GM12801 (cell line): ENCODE measurements around the gene SLC25A51.

Experiments
- TF ChIP-seq, protein P1 (sequence below): IDR thresholded peaks from one replicate; pipeline ENCODE4 v1.5.1; 2011; ENCODE audit warnings: control low read depth; ENCODE audit not compliant: insufficient read length; ENCODE audit errors: extremely low read depth

SLC25A51 gene

DNA sequence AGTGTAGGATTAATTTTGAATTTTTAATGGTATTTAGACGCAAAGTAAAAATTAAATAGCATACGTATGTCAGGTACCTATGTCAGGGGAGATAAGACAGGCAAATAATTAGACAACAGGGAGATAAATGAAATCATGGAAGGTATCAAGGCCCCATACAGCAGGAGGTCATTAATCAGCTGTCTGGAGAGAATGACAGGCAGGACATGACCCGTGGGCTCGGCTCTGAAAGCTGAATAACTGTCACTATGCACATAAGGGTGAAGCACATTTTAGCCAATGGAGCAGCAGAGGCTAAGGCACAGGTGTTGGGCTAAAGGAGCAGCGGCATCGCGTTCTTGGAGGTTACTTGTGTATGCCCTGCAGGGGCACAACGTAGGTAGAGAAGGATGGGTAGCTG lies 11.9 kb downstream of the SLC25A51 start:
- TF ChIP-seq, protein P1, sequence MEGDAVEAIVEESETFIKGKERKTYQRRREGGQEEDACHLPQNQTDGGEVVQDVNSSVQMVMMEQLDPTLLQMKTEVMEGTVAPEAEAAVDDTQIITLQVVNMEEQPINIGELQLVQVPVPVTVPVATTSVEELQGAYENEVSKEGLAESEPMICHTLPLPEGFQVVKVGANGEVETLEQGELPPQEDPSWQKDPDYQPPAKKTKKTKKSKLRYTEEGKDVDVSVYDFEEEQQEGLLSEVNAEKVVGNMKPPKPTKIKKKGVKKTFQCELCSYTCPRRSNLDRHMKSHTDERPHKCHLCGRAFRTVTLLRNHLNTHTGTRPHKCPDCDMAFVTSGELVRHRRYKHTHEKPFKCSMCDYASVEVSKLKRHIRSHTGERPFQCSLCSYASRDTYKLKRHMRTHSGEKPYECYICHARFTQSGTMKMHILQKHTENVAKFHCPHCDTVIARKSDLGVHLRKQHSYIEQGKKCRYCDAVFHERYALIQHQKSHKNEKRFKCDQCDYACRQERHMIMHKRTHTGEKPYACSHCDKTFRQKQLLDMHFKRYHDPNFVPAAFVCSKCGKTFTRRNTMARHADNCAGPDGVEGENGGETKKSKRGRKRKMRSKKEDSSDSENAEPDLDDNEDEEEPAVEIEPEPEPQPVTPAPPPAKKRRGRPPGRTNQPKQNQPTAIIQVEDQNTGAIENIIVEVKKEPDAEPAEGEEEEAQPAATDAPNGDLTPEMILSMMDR: no peak

DNA sequence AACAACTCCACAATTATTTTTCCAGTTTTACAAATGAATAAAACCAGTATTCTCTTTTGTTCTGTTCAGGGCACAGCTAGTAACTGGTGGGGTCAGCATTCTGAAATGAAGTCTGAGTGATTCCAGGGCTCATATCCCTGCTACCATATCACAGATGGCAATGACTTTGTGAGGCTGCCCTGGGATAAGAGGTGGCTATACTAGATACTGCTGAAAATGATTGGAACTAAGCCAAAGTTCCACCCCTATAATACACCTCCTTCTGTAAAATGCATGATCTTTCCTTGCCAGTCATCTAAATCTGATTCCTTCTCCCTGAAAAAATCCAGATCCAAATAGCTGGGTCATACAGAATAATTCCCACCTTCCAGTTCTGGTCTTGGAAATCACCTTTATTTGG lies 14.4 kb downstream of the SLC25A51 start:
- TF ChIP-seq, protein P1: no peak

DNA sequence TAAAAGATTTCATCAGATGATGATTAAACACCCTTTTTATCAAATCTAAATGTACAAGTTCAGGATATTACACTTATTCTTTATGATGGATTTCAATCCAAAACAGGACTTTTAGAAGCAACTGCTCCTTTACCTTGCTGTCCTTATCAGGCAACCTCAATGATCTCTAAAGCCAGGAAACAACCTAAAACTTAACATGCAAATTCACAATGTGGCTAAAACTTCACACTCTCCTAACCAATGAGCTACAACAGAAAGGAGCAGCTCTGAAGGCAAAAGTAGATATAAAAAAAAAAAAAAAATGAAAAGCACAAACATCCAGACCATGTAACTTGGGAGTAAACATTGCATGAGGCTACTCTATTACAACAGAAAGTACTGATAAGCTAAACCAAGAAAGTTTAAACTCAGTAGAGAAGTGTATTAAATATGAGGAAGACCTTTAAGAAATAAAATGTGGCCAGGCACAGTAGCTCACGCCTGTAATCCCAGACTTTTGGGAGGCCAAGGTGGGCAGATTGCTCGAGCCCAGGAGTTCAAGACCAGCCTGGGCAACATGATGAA lies 22.9 kb downstream of the SLC25A51 start:
- TF ChIP-seq, protein P1: no peak

DNA sequence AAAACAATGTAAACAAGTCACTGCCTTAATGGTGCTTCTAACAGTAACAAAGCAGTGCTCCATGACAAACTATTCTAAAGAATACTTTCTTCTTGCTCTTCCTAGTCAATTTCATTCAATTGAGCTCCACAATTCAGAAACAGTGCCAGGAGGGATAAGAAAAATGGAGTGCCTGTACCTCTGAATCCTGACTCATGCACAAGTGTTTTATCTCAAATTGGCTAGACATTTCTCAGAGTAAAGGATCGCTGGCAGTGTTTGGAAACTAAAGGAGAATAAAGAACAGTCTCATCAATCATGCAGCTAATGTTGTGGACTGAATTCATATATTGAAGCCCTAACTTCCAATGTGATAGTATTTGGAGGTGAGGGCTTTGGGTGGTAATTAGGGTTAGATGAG lies 27.6 kb downstream of the SLC25A51 start:
- TF ChIP-seq, protein P1: no peak

DNA sequence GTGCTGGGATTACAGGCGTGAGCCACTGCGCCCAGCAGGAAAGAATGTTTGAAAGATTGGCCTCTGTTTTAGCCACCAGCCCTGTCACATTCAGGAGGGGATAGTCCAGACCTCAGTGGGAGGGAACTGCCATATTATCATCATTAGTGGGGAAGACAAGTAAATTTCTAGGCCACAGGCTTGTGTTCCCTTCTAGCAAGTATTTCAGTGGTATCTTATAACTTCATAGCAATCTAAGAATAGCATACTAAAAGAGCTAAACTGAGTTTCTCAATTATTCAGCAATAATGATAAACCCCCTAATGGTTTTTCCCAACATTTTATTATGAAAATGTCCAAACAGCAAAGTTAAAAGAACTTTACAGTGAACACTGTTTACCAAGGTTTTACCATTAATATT lies 30.0 kb downstream of the SLC25A51 start:
- TF ChIP-seq, protein P1: no peak

DNA sequence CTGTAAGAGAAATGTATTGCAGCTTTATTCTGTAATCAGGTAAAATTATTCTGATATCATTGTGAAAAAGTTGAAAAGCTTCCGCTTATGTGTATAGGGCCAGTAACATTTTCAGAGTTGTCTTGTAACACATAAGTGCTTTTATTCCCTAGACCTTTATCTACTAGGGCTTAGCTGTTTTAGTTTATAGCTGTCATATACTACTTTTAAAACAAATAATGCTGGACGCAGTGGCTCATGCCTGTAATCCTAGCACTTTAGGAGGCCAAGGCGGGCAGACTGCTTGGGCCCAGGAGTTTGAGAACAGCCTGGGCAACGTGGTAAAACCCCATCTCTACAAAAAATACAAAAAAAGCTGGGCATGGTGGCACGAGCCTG lies 33.1 kb downstream of the SLC25A51 start:
- TF ChIP-seq, protein P1: no peak

DNA sequence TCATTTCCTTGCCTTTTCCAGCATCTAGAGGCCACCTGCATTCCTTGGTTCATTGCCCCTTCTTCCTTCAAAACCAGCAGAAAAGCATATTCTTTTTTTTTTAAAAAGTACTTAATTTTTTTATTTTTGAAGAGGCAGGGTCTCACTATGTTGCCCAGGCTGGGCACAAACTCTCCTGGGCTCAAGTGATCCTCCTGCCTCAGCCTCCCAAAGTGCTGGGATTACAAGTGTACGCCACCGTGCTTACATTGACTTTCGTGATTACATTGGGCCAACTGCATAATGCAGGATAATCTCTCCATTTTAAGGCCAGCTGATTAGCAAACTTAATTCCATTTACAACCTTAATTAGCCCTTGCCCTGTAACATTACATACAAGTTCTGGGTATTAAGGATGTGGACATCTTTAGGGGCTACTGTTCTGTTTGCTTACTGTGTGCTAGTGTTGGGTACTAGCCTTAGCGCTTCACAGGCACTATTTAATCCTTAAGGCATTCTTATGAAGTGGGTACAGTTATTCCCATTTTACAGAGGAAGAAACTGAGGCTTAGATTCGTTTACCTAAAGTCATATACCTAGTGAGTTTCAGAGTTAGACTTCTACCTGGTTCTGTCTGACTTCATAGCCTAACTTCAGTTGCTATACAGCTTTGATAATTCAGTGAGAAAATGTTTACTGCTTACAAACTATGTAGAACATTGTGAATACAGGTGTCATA lies 33.7 kb downstream of the SLC25A51 start:
- TF ChIP-seq, protein P1: no peak
